Gastroesophageal sphincter (tissue), 3 donors: ENCODE measurements around the gene FFAR3.

Source experiments
- EP300 ChIP-seq: sonication (generic); formaldehyde crosslinking; IDR thresholded peaks from one replicate; pipeline ENCODE4 v1.6.1; 2017; ENCODE audit warnings: antibody characterized with exemption, mild to moderate bottlenecking
- POLR2A ChIP-seq, 2 donors: fragments of 450-650 bp; IDR thresholded peaks; one replicate each; pipeline ENCODE4 v1.6.1; 2017; ENCODE audit warnings: antibody characterized with exemption in 2 of 2, mild to moderate bottlenecking in 2 of 2, moderate library complexity in 1 of 2
- POLR2AphosphoS5 ChIP-seq: sonication (generic); formaldehyde crosslinking; IDR thresholded peaks from one replicate; pipeline ENCODE4 v1.6.1; 2017; ENCODE audit warnings: antibody characterized with exemption
- TF ChIP-seq, protein P1 (sequence below), 4 experiments: fragments of 200-600 bp in 2 of 4; fragments of 450-650 bp in 2 of 4; sonication (generic) in 1 of 4; IDR thresholded peaks; one replicate each; pipeline ENCODE4 v1.5.1; 2017 to 2019; ENCODE audit warnings: antibody characterized with exemption in 4 of 4, mild to moderate bottlenecking in 2 of 4, moderate library complexity in 2 of 4

DNA sequence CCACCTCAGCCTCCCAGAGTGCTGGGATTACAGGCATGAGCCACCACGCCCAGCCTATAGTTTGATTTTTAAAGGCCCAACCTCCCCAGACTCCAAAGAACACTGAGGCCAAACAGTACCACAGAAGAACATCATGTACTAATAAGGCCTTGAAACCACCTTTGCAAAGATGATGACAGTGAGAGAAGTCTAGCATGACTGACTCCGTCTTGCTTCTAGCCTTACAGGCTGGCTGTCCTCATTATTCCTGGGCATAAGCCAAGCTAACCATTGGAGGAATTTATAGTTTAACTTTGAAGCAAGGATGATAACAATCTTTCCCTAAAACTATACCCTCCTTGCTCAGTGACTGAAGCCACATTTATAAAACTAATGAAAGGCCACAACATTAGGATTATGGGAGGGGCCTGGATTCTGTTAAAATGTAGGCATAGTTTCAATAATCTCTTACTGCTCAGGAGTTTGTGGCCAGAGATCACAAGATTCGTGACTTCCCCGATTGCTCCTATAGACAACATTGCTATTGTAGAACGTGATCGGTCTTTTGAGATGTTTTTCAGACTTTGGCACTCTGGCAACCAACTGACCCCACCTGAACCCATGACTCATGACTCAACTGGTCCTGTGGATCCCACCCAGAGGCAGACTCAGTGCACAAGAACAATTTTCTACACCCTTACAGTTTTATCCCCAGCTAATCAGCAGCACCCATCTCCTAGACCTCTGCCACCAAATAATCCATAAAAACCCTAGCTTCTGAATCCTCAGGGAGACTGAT, 30.2 kb downstream of the FFAR3 start:
- TF ChIP-seq, protein P1, sequence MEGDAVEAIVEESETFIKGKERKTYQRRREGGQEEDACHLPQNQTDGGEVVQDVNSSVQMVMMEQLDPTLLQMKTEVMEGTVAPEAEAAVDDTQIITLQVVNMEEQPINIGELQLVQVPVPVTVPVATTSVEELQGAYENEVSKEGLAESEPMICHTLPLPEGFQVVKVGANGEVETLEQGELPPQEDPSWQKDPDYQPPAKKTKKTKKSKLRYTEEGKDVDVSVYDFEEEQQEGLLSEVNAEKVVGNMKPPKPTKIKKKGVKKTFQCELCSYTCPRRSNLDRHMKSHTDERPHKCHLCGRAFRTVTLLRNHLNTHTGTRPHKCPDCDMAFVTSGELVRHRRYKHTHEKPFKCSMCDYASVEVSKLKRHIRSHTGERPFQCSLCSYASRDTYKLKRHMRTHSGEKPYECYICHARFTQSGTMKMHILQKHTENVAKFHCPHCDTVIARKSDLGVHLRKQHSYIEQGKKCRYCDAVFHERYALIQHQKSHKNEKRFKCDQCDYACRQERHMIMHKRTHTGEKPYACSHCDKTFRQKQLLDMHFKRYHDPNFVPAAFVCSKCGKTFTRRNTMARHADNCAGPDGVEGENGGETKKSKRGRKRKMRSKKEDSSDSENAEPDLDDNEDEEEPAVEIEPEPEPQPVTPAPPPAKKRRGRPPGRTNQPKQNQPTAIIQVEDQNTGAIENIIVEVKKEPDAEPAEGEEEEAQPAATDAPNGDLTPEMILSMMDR (IDR thresholded peaks at IDR 0.05), result no peak
- no peak for TF ChIP-seq POLR2AphosphoS5
- TF ChIP-seq POLR2A (IDR thresholded peaks at IDR 0.05), result no peak
- TF ChIP-seq EP300, result no peak
